HepG2 (cell line): ENCODE data around the gene SRCIN1. TPM values are rescaled to one million over a fixed set of nuclear protein-coding genes. Genes with fewer than 3 reads are reported as not detected.

Source experiments
- ARID4A ChIP-seq: sonication (generic); formaldehyde crosslinking; IDR thresholded peaks from 2 replicates; pipeline ENCODE4 v1.5.0; 2020; ENCODE audit warnings: mild to moderate bottlenecking, missing genetic modification reagents, borderline replicate concordance
- GATAD1 ChIP-seq: IDR thresholded peaks from 2 replicates; pipeline ENCODE4 v1.6.1; 2016; ENCODE audit warnings: missing genetic modification reagents, missing compliant biosample characterization
- KDM5A ChIP-seq: fragments of 200-600 bp; sonication (generic); IDR thresholded peaks from 2 replicates; pipeline ENCODE4 v1.7.0; 2018; ENCODE audit warnings: antibody characterized with exemption, mild to moderate bottlenecking, low read length, borderline replicate concordance
- PCBP1 ChIP-seq: fragments of 200-400 bp; formaldehyde crosslinking; IDR thresholded peaks from 2 replicates; pipeline ENCODE4 v1.6.1; 2017; ENCODE audit warnings: mild to moderate bottlenecking, low read depth, low read length, borderline replicate concordance
- SRSF1 ChIP-seq: fragments of 200-400 bp; formaldehyde crosslinking; optimal IDR thresholded peaks from 2 replicates; pipeline ENCODE3; 2017; ENCODE audit warnings: mild to moderate bottlenecking, low read depth, low read length, moderate library complexity
- SRSF4 ChIP-seq: fragments of 200-400 bp; formaldehyde crosslinking; IDR thresholded peaks from one replicate; pipeline ENCODE4 v1.6.1; 2018; ENCODE audit warnings: mild to moderate bottlenecking, low read depth, low read length, moderate library complexity; ENCODE audit not compliant: poor library complexity, severe bottlenecking
- ZNF333 ChIP-seq: sonication (generic); formaldehyde crosslinking; IDR thresholded peaks from 2 replicates; pipeline ENCODE4 v1.4.0; 2020; ENCODE audit warnings: mild to moderate bottlenecking, missing genetic modification reagents, borderline replicate concordance
- ZNF362 ChIP-seq: sonication (generic); formaldehyde crosslinking; IDR thresholded peaks from 2 replicates; pipeline ENCODE4 v1.4.0; 2020; ENCODE audit warnings: missing genetic modification reagents, mild to moderate bottlenecking, borderline replicate concordance
- ZNF710 ChIP-seq: sonication (generic); formaldehyde crosslinking; IDR thresholded peaks from 2 replicates; pipeline ENCODE4 v1.5.0; 2020; ENCODE audit warnings: mild to moderate bottlenecking, missing genetic modification reagents, borderline replicate concordance
- polyA plus RNA-seq, 8 experiments: library from polyadenylated mRNA; depleted of rRNA in 3 of 8; stranded (reverse) in 7 of 8; unstranded in 1 of 8; fragments of >200 nt; fragmentation: Illumina TruSeq in 4 of 8; extraction: Trizol in 4 of 8; gene quantifications; 2 replicates each; pipeline versions ENCODE4 v1.2.1 to v1.2.3, GENCODE V29; 2011 to 2016; ENCODE audit warnings: low read depth in 4 of 8, missing spikeins in 1 of 8, mixed read lengths in 1 of 8; ENCODE audit not compliant: insufficient read depth in 1 of 8
- total RNA-seq, 5 experiments: library from RNA; depleted of rRNA; stranded (reverse); fragments of >200 nt; fragmentation: Illumina TruSeq; extraction: Trizol; gene quantifications; 2 replicates each; pipeline ENCODE4 v1.2.3, GENCODE V29; 2016; ENCODE audit warnings: low read depth in 1 of 5
- TF ChIP-seq, protein P1 (sequence below): sonication (generic); formaldehyde crosslinking; IDR thresholded peaks from 2 replicates; pipeline ENCODE4 v1.5.1; 2020; ENCODE audit warnings: mild to moderate bottlenecking, missing genetic modification reagents, borderline replicate concordance
- TF ChIP-seq, protein P2 (sequence below): IDR thresholded peaks from 2 replicates; pipeline ENCODE4 v1.6.1; 2012; ENCODE audit warnings: inconsistent platforms

SRCIN1 gene
- total and polyA plus RNA-seq, 2 of the 13 experiments (the other 11 are each of a cell fraction or from before 2014, with no cell fraction given): 1.2 to 9.6 TPM

DNA sequence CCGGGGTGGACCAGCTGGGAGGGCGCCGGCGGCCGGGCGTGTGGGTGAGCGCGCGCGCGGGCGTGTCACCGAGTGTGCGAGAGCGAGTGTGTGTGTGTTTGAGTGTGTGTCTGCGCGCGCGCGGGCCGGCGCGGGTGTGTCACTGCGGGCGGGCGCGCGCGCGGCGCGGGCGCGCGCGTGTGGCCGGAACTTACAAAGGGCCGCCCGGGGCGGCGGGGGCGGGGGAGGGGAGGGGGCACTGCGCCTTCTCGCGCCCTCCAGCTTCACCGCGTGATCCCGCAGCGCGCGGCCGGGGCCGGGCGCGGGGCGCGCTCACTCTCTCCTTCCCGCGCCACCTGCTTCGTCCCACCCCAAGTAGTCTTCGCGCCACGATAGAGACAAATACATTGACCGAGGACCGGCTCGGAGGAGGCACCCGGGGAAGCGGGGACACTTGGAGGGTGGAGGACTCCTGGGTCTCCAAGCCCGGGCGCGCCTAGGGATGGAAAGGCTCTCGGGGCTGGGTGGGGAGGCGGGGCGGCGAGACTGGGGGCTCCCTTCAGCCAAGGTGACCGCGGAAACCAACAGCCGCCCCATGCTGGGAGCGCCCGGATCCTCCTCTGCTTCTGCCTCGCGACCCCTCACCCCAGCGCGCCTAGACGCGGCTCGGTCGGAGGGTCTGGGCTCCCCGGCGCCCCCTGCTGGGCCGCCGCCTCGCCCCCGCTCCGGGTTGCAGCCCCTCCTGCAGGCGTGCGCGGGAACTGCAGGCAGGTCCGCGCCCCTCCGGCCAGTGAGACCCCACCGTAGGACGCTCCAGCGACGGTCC, at the start of gene SRCIN1 (continued):
- TF ChIP-seq, protein P1, sequence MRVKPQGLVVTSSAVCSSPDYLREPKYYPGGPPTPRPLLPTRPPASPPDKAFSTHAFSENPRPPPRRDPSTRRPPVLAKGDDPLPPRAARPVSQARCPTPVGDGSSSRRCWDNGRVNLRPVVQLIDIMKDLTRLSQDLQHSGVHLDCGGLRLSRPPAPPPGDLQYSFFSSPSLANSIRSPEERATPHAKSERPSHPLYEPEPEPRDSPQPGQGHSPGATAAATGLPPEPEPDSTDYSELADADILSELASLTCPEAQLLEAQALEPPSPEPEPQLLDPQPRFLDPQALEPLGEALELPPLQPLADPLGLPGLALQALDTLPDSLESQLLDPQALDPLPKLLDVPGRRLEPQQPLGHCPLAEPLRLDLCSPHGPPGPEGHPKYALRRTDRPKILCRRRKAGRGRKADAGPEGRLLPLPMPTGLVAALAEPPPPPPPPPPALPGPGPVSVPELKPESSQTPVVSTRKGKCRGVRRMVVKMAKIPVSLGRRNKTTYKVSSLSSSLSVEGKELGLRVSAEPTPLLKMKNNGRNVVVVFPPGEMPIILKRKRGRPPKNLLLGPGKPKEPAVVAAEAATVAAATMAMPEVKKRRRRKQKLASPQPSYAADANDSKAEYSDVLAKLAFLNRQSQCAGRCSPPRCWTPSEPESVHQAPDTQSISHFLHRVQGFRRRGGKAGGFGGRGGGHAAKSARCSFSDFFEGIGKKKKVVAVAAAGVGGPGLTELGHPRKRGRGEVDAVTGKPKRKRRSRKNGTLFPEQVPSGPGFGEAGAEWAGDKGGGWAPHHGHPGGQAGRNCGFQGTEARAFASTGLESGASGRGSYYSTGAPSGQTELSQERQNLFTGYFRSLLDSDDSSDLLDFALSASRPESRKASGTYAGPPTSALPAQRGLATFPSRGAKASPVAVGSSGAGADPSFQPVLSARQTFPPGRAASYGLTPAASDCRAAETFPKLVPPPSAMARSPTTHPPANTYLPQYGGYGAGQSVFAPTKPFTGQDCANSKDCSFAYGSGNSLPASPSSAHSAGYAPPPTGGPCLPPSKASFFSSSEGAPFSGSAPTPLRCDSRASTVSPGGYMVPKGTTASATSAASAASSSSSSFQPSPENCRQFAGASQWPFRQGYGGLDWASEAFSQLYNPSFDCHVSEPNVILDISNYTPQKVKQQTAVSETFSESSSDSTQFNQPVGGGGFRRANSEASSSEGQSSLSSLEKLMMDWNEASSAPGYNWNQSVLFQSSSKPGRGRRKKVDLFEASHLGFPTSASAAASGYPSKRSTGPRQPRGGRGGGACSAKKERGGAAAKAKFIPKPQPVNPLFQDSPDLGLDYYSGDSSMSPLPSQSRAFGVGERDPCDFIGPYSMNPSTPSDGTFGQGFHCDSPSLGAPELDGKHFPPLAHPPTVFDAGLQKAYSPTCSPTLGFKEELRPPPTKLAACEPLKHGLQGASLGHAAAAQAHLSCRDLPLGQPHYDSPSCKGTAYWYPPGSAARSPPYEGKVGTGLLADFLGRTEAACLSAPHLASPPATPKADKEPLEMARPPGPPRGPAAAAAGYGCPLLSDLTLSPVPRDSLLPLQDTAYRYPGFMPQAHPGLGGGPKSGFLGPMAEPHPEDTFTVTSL (CRISPR knock-in tag): peak; percentile 63; the same call in 1 of the 2 replicates
- TF ChIP-seq GATAD1 (peak; percentile 56; the same call in 1 of the 2 replicates), SRSF1 (peak; percentile 50), ZNF362 (CRISPR knock-in tag) (peak; percentile 52; the same call in 1 of the 2 replicates), ZNF333 (CRISPR knock-in tag) (peak; percentile 80; the same call in 1 of the 2 replicates), SRSF4 (peak; percentile 74), KDM5A (peak; percentile 55; the same call in 1 of the 2 replicates), ZNF710 (CRISPR knock-in tag) (peak; percentile 71; the same call in 1 of the 2 replicates), ARID4A (CRISPR knock-in tag) (peak; percentile 67), PCBP1 (0 out of 2 replicates have a peak, but pooled peaks have one; percentile 30)
- TF ChIP-seq, protein P2, sequence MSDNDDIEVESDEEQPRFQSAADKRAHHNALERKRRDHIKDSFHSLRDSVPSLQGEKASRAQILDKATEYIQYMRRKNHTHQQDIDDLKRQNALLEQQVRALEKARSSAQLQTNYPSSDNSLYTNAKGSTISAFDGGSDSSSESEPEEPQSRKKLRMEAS: peak; percentile 78
